ENCODE data around the gene NFXL1.

- no peak for TF ChIP-seq POLR2A (IDR thresholded peaks at IDR 0.05; ENCODE audit: low read length)
- TF ChIP-seq GATA1 (IDR thresholded peaks at IDR 0.05; ENCODE audit: low read depth, low read length): no peak
Observed at GRCh38 chr4:47856713-47857112, 57.7 kb downstream of the NFXL1 start.

All from erythroblast (primary cell).